HepG2 (cell line): ENCODE measurements around the gene CDK2AP2.

ENCODE experiments used
- EP300 ChIP-seq, 3 experiments: sonication (generic) in 1 of 3; formaldehyde crosslinking in 1 of 3; IDR thresholded peaks; 2 replicates each; pipeline versions ENCODE4 v1.5.1 to v1.6.1; 2011 to 2020; ENCODE audit warnings: low read depth in 2 of 3, low read length in 2 of 3, borderline replicate concordance in 1 of 3, improper control_type of control experiment in 1 of 3, mild to moderate bottlenecking in 1 of 3, missing genetic modification reagents in 1 of 3, moderate library complexity in 1 of 3
- EZH2 ChIP-seq: conservative IDR thresholded peaks from 2 replicates; pipeline ENCODE4 v1.6.1; 2012; ENCODE audit warnings: mild to moderate bottlenecking, low read depth, low read length, moderate library complexity
- HDAC1 ChIP-seq: sonication (generic); formaldehyde crosslinking; IDR thresholded peaks from 2 replicates; pipeline ENCODE4 v1.5.1; 2020; ENCODE audit warnings: mild to moderate bottlenecking, missing genetic modification reagents
- TF ChIP-seq, protein P1 (sequence below): IDR thresholded peaks from 2 replicates; pipeline ENCODE4 v1.6.1; 2016
- TF ChIP-seq, protein P2 (sequence below): sonication (generic); formaldehyde crosslinking; conservative IDR thresholded peaks from 2 replicates; pipeline ENCODE4 v1.4.0; 2020; ENCODE audit warnings: missing genetic modification reagents

DNA sequence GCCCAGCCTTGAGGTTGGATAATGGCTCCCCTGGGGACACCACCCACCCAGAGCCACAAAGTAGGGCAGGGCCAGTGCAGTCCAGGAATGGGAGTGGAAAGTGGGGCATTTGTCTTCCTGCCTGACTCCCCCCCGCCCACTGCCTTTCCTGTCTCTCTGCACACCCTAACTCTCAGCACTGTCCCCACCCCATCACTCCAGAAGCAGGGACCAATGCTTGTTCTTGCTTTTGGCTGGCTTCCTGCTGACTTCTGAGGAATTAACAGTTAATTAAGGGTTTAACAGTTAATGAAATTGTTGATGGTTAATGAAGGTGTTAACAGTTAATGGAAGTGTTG lies 7.5 kb downstream of the CDK2AP2 start:
- TF ChIP-seq EZH2: no peak
- TF ChIP-seq, protein P1, sequence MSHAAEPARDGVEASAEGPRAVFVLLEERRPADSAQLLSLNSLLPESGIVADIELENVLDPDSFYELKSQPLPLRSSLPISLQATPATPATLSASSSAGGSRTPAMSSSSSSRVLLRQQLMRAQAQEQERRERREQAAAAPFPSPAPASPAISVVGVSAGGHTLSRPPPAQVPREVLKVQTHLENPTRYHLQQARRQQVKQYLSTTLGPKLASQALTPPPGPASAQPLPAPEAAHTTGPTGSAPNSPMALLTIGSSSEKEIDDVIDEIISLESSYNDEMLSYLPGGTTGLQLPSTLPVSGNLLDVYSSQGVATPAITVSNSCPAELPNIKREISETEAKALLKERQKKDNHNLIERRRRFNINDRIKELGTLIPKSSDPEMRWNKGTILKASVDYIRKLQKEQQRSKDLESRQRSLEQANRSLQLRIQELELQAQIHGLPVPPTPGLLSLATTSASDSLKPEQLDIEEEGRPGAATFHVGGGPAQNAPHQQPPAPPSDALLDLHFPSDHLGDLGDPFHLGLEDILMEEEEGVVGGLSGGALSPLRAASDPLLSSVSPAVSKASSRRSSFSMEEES (CRISPR knock-in tag): no peak
- TF ChIP-seq HDAC1 (CRISPR knock-in tag): no peak
- TF ChIP-seq, protein P2, sequence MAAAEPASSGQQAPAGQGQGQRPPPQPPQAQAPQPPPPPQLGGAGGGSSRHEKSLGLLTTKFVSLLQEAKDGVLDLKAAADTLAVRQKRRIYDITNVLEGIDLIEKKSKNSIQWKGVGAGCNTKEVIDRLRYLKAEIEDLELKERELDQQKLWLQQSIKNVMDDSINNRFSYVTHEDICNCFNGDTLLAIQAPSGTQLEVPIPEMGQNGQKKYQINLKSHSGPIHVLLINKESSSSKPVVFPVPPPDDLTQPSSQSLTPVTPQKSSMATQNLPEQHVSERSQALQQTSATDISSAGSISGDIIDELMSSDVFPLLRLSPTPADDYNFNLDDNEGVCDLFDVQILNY (CRISPR knock-in tag): no peak
- TF ChIP-seq EP300 (IDR thresholded peaks at IDR 0.05; ENCODE audit: low read depth in 2 of 2, low read length in 2 of 2): no peak
- no peak for TF ChIP-seq EP300 (CRISPR knock-in tag; IDR thresholded peaks at IDR 0.05; ENCODE audit: borderline replicate concordance)
